GM13976 (cell line): Measurements from ENCODE around the gene KLK12.

ENCODE experiments used
- DNase-seq: peaks from one replicate; pipeline ENCODE4 v3.0.0; 2012; ENCODE audit warnings: low spot score
- in situ Hi-C: fragments of 300-500 bp; cut with MboI; formaldehyde crosslinking; loops from one replicate; pipeline ENCODE4 v1.12.0; 2022; ENCODE audit warnings: low sequenced_read_pairs, mixed read lengths, inconsistent platforms; ENCODE audit not compliant: unreplicated experiment
- TF ChIP-seq, protein P1 (sequence below): IDR thresholded peaks from 2 replicates; pipeline ENCODE4 v1.5.1; 2012; ENCODE audit warnings: borderline replicate concordance, mild to moderate bottlenecking; ENCODE audit not compliant: insufficient read depth; ENCODE audit errors: extremely low read depth, missing control alignments, control extremely low read depth

Gene KLK12

DNA sequence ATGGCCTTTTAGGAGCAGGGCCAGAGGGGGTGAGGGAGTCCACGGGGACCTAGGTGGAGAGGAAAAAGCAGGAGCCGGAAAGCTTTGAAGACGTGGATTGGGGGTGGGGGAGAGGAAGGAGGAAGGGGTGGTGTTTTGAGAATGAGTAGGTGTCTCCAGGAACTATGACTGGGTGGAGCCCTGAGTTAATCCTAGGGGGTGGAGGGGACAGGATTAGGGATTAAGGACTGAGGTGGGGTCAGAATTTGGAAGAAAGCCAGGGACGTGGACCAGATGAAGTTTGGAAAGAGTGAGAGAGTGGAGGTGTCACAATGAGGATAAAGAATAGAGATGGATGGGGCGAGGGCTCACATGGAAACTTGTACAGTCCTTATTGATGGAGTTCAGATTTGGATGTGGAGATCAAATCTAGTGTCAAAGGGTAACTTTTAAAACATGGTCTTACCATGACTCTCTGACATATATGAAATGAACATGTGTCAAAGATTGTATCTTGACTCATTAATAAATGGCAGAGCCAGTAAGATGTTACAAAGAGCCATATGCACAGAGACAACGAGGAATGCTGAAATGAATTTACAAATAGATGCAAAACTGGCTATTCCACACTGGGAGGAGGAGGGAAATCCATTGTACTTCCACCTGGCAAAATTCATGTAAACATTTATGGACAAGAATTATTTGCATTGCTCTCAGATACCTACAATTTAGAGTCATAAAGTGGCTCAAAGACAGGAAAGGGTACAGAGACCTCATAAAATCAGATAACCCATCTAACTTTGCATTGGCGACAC, 31.8 kb upstream of the KLK12 start:
- in situ Hi-C loops = no loop called here
- DNase-seq = no peak
- TF ChIP-seq, protein P1, sequence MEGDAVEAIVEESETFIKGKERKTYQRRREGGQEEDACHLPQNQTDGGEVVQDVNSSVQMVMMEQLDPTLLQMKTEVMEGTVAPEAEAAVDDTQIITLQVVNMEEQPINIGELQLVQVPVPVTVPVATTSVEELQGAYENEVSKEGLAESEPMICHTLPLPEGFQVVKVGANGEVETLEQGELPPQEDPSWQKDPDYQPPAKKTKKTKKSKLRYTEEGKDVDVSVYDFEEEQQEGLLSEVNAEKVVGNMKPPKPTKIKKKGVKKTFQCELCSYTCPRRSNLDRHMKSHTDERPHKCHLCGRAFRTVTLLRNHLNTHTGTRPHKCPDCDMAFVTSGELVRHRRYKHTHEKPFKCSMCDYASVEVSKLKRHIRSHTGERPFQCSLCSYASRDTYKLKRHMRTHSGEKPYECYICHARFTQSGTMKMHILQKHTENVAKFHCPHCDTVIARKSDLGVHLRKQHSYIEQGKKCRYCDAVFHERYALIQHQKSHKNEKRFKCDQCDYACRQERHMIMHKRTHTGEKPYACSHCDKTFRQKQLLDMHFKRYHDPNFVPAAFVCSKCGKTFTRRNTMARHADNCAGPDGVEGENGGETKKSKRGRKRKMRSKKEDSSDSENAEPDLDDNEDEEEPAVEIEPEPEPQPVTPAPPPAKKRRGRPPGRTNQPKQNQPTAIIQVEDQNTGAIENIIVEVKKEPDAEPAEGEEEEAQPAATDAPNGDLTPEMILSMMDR = no peak

DNA sequence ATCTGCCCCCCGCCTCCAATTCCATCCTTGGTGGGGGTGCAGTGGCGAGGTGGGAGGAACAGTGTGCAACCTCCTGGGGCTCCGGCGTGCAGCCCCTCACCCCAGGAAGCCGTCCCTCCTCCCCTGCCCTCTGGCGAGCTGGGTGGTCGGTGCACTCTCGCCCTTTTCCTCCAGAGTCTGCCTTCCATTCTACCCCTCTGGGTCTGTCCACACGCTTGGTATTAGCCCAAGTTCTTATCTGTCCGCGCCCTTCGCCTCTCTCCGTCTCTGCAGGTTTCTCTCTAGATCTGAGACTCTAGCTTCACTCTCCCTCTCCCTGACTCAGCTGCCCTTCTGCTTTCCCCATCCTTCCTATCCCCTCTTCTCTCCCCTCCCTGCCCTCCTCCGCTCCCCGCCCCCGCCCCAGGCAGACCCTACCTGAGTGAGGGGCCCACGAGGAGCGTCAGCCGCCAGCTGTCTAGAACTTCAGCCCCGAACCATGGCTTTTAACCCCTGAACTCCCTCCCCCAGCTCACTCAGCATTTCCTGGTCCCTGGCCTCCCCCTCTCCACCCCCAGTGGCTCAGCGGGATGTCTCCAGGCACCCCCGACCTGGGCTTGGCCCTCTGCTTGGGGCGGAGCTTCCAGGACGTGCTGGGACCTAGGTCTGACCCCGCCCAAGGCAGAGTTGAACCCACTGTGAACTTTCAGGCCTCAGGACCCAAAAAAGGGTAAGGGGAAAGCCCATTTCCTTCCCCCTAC, 30.6 kb upstream of the KLK12 start:
- no peak for DNase-seq
- in situ Hi-C loops = no loop called here
- TF ChIP-seq, protein P1 = no peak

DNA sequence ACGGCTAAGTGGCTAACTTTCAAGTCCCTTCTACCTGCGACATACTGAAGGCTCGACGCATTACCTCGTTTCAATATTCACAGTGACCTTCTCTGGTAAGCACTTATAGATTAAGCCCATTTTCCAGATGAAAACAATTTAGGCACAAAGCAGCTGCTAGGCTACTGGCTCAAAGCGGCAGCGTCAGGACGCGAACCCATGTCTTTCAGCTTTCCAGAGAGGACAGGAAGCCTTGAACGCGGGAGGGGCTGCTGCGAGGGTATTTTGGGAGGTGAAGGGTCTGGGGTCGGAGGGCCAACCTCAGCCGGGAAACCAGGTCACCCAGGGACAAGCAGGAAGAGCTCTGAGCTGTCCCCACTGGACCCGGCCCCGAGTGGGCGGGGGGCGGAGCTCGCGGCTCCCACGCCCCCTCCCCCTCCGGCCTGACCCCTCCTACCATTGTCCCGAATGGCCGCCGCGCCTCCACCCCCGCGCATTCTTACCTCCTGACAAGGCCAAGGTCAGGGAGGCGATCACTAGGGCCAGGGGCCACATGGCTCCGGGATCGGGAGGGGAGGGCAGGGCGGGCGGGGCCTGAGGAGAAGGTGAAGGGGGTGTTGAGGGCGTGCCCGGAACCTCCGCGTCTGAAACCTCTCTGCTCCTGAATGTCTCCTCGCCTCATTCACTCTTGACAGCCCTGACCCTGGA, 29.9 kb upstream of the KLK12 start, which contains the start of gene KLK13:
KLK13 (minus strand) TSS at position 559 of the 687 bp plus-strand sequence; CDS start at position 534, 25 bp downstream.
- DNase-seq = peak; percentile 59
- in situ Hi-C loops = no loop called here
- TF ChIP-seq, protein P1 = no peak

DNA sequence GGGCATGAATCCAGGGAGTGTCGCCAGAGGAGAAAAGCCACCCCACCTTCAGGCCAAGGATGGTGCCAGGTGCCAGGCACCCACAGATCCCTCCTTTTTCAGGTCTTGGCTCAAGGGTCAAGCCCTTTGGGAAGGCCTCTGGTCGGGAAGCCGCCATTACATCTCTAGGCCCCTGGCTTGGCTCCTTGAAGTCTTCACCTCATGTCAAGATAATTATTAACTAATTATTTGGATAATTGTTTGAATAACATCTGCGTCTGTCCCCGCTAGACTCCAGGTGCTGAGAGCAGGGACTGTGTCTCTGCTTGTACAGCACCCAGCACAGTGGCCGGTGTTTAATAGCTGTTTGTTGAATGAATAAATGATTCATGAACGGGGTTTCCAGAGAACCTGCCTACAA, 28.9 kb upstream of the KLK12 start:
- DNase-seq = no peak
- in situ Hi-C loops = no loop called here
- TF ChIP-seq, protein P1 = no peak

DNA sequence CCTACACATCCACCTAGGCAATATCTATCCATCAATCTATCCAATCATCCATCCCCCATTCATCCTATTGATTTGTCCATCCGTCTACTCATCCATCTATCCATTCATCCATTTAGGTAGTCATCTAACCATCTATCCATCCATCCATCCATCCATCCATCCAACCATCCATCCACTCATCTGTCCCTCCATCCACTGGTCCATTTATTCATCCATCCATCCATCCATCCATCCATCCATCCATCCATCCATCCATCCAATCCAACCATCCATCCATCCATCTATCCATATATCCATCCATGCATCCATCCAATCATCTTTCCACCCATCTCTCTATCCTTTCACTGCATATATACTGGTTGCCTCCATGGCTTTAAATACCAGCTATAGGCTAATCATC, 26.2 kb upstream of the KLK12 start:
- no peak for DNase-seq
- TF ChIP-seq, protein P1 = no peak
- in situ Hi-C loops = no loop called here

DNA sequence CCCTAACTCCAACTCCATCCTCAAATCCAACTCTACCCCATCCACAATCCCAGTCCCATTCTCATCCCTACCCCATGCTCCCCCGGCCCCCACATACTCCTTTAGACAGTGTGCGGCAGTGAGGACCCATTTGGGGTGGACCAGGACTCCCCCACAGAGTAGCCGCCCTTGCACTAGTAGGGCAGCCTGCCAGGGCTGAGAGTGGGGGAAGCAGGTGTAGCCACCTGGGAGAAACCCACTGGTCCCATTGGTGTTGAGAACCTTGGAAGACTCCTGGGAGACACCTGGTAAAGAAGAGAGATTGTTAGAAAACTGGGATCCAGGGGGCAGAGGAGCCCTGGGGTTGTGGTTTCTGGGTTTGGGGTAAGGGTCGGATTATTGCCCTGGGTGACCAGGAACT, 25.5 kb upstream of the KLK12 start:
- DNase-seq = no peak
- TF ChIP-seq, protein P1 = no peak
- in situ Hi-C loops = no loop called here
